DOHH2 (cell line): Measurements from ENCODE around the gene PLB1.

ENCODE experiments used
- H3F3A ChIP-seq: fragments of 200-600 bp; sonication (generic), shearing (Covaris generic); 2 replicates; pipeline ENCODE4 v1.6.0; 2016; ENCODE audit warnings: antibody characterized with exemption, mild to moderate bottlenecking; ENCODE audit not compliant: control insufficient read depth, insufficient read depth
- H3K27ac ChIP-seq: fragments of 200-600 bp; sonication (generic); 2 replicates; pipeline ENCODE4 v1.5.1; 2014; ENCODE audit warnings: low read depth, mild to moderate bottlenecking, low read length, moderate library complexity
- H3K27me3 ChIP-seq: fragments of 200-600 bp; sonication (generic); 2 replicates; pipeline ENCODE4 v1.6.1; 2014; ENCODE audit warnings: mild to moderate bottlenecking, low read length, mixed read lengths; ENCODE audit not compliant: control insufficient read depth
- H3K36me3 ChIP-seq: fragments of 200-600 bp; sonication (generic); 2 replicates; pipeline ENCODE4 v1.6.1; 2014; ENCODE audit warnings: mild to moderate bottlenecking, low read length, moderate library complexity, mixed read lengths; ENCODE audit not compliant: control insufficient read depth
- H3K4me1 ChIP-seq: fragments of 200-600 bp; sonication (generic); 2 replicates; pipeline ENCODE4 v1.6.1; 2014; ENCODE audit warnings: mild to moderate bottlenecking, low read length, mixed read lengths; ENCODE audit not compliant: control insufficient read depth
- H3K4me2 ChIP-seq: fragments of 200-600 bp; sonication (generic); 2 replicates; pipeline ENCODE4 v1.6.0; 2014; ENCODE audit warnings: mild to moderate bottlenecking, low read length, moderate library complexity
- H3K4me3 ChIP-seq: fragments of 200-600 bp; sonication (generic); 2 replicates; pipeline ENCODE4 v1.5.1; 2014; ENCODE audit warnings: mild to moderate bottlenecking, low read length, mixed read lengths
- H3K79me2 ChIP-seq: fragments of 200-600 bp; sonication (generic); 2 replicates; pipeline ENCODE4 v1.6.1; 2014; ENCODE audit warnings: mild to moderate bottlenecking, low read length, mixed read lengths; ENCODE audit not compliant: control insufficient read depth
- H3K9me2 ChIP-seq: fragments of 200-600 bp; sonication (generic); replicated peaks from 2 replicates; pipeline ENCODE4 v1.6.1; 2014; ENCODE audit warnings: mild to moderate bottlenecking, low read length, mixed read lengths; ENCODE audit not compliant: control insufficient read depth
- H3K9me3 ChIP-seq: fragments of 200-600 bp; sonication (generic); 2 replicates; pipeline ENCODE4 v1.6.1; 2014; ENCODE audit warnings: antibody characterized with exemption, low read length, mixed read lengths; ENCODE audit not compliant: control insufficient read depth, insufficient read depth
- H4K20me1 ChIP-seq: fragments of 200-600 bp; sonication (generic); 2 replicates; pipeline ENCODE4 v1.6.0; 2014; ENCODE audit warnings: low read depth, mild to moderate bottlenecking, antibody characterized with exemption, low read length, moderate library complexity; ENCODE audit not compliant: control insufficient read depth, insufficient read depth
- CTCF ChIP-seq: fragments of 200-600 bp; sonication (generic); IDR thresholded peaks from one replicate; pipeline ENCODE4 v1.5.1; 2014; ENCODE audit warnings: antibody characterized with exemption, mild to moderate bottlenecking, low read depth, low read length; ENCODE audit not compliant: poor library complexity, severe bottlenecking
- EZH2phosphoT487 ChIP-seq: fragments of 200-600 bp; sonication (generic); IDR thresholded peaks from 2 replicates; pipeline ENCODE4 v1.6.1; 2017; ENCODE audit warnings: borderline replicate concordance, mild to moderate bottlenecking, antibody characterized with exemption, low read length, moderate library complexity, mixed read lengths

PLB1 gene

DNA sequence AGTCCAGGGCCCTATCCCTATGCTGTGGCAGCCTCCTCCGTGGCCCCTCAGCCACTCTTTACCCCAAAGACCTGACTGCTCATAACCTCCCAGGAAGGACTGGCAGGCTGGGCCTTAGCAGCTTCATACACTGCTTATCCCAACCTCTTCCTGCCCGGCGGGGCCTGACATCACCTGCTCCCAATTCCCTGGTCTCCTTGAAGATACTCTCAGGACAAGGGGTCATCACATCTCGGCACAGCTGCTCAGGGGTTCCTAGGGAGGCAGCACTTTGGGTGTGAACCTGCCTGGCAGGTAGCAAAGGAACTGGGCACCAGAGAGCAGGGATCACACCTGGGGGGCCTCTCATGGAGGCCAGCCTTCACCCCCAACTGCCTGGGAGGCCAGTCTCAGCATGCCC, 68.5 kb downstream of the PLB1 start:
- H3K9me3 ChIP-seq: no peaks in the 10 kb centered on the region
- no peak for TF ChIP-seq CTCF
- no peak for TF ChIP-seq EZH2phosphoT487
- H3K4me1 ChIP-seq: peaks cover 9% of the 10 kb centered on the region
- H3K79me2 ChIP-seq: no peaks in the 10 kb centered on the region
- no peaks in the 10 kb centered on the region for H3K36me3 ChIP-seq
- H3F3A ChIP-seq: no peaks in the 10 kb centered on the region
- H4K20me1 ChIP-seq: no peaks in the 10 kb centered on the region
- no peaks in the 10 kb centered on the region for H3K9me2 ChIP-seq
- H3K4me2 ChIP-seq: no peak overlapping the region
- H3K27me3 ChIP-seq: peaks cover 8% of the 10 kb centered on the region; the same call in 1 of the 2 replicates
- no peak overlapping the region for H3K4me3 ChIP-seq
- no peak overlapping the region for H3K27ac ChIP-seq

DNA sequence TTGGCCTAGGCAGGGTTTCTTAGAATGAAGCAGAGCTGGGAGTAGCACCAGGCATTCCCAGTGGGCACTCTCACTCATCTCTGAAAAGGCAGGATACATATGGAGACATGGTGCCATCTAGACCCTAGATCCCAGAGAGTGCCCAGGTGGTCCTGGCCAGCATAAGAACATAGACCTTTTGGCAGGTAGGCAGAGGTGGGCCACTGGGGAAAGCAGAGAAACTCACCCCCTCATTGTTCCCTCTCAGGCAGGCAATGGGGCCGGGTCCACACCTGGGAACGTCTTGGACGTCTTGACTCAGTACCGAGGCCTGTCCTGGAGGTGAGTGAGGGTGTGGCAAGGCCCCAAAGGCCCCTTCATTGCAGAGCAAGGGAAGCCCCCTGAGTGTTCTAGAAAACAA, 69.2 kb downstream of the PLB1 start:
- Histone ChIP-seq H3F3A (no peaks in the 10 kb centered on the region), H3K27me3 (peaks cover 8% of the 10 kb centered on the region; the same call in 1 of the 2 replicates), H3K36me3 (no peaks in the 10 kb centered on the region), H3K4me1 (peaks cover 9% of the 10 kb centered on the region), H3K9me2 (no peaks in the 10 kb centered on the region), H3K9me3 (no peaks in the 10 kb centered on the region), H3K4me2 (no peak overlapping the region), H3K27ac (no peak overlapping the region), H4K20me1 (no peaks in the 10 kb centered on the region), H3K4me3 (no peak overlapping the region), H3K79me2 (no peaks in the 10 kb centered on the region)
- TF ChIP-seq CTCF: no peak
- no peak for TF ChIP-seq EZH2phosphoT487

DNA sequence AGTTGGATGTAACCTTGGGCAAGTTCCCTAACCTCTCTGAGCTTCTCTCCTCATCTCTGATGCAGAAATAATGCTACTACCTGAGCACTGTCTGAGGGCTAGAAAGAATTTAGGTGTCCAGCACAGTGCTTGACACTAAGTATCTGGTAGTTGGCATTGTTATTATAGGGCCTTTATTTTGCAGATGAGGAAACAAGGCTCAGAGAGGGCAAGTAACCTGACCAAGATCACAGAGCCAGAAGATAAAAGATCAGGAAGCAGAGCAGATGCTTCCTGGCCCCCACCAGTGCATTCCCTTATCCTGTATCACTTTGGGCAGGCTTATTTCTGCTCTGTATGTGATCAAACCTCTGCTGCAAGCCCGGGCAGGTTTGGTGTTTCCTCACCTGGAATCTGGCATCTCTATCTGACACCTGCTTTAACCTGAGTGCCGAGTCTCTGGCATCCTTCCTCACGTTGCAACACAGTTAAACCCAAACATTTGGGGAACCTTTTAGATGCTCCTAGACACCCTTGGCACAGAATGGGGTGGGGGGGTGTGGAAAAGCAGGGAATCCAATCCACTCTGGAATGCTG, 69.9 kb downstream of the PLB1 start:
- TF ChIP-seq EZH2phosphoT487: no peak
- no peaks in the 10 kb centered on the region for H3K79me2 ChIP-seq
- H3K27me3 ChIP-seq: peaks cover 8% of the 10 kb centered on the region; the same call in 1 of the 2 replicates
- peaks cover 9% of the 10 kb centered on the region for H3K4me1 ChIP-seq
- no peaks in the 10 kb centered on the region for H3K9me3 ChIP-seq
- no peaks in the 10 kb centered on the region for H4K20me1 ChIP-seq
- no peaks in the 10 kb centered on the region for H3F3A ChIP-seq
- H3K4me2 ChIP-seq: peak overlapping the region; percentile 91
- peak overlapping the region; percentile 67 for H3K4me3 ChIP-seq
- no peak overlapping the region for H3K27ac ChIP-seq
- H3K36me3 ChIP-seq: no peaks in the 10 kb centered on the region
- H3K9me2 ChIP-seq: no peaks in the 10 kb centered on the region

- Histone ChIP-seq H3K27ac (no peak overlapping the region), H3K9me3 (no peaks in the 10 kb centered on the region), H3K27me3 (peaks cover 12% of the 10 kb centered on the region), H3K9me2 (no peaks in the 10 kb centered on the region), H3K4me1 (peaks cover 9% of the 10 kb centered on the region), H4K20me1 (no peaks in the 10 kb centered on the region), H3K4me3 (peak overlapping the region; percentile 67), H3K36me3 (no peaks in the 10 kb centered on the region), H3K4me2 (peak overlapping the region; percentile 91), H3K79me2 (no peaks in the 10 kb centered on the region), H3F3A (no peaks in the 10 kb centered on the region)
- TF ChIP-seq EZH2phosphoT487 (no peak), CTCF (peak; percentile 99)
These were observed 70.7 kb downstream of the PLB1 start for GRCh38 chr2:28566521-28567041.
